HG03432 (cell line): ENCODE data around the gene GSTO2.

Source experiments
- ATAC-seq: cut with Tn5 transposase; IDR thresholded peaks from one replicate; pipeline ENCODE4 v1.9.1; 2021; ENCODE audit warnings: mild to moderate bottlenecking, moderate library complexity; ENCODE audit not compliant: unreplicated experiment

Gene GSTO2

GRCh38 chr10:104337521-104337984, 68.6 kb downstream of the GSTO2 start:
- ATAC-seq = peak; percentile 44

GRCh38 chr10:104337985-104338735, 69.2 kb downstream of the GSTO2 start, which contains the start of gene ITPRIP:
TSS of gene ITPRIP (minus strand) at chr10:104338465. CDS start at chr10:104316051, 22,414 bp downstream.
- ATAC-seq = peak; percentile 75

- no peak for ATAC-seq
These were observed 70.6 kb downstream of the GSTO2 start for GRCh38 chr10:104339469-104340110.

- no peak for ATAC-seq
These were observed 71.1 kb downstream of the GSTO2 start for GRCh38 chr10:104340111-104340526.

GRCh38 chr10:104340641-104341040, 71.7 kb downstream of the GSTO2 start:
- no peak for ATAC-seq

- ATAC-seq = no peak
These were observed 74.0 kb downstream of the GSTO2 start for GRCh38 chr10:104342941-104343411.

GRCh38 chr10:104344219-104344618, 75.2 kb downstream of the GSTO2 start:
- ATAC-seq = no peak

GRCh38 chr10:104345515-104345914, 76.5 kb downstream of the GSTO2 start:
- no peak for ATAC-seq

GRCh38 chr10:104345941-104346340, 77.0 kb downstream of the GSTO2 start:
- no peak for ATAC-seq

- no peak for ATAC-seq
These were observed 78.5 kb downstream of the GSTO2 start for GRCh38 chr10:104347295-104348045.

- no peak for ATAC-seq
These were observed 79.6 kb downstream of the GSTO2 start for GRCh38 chr10:104348601-104349000.

- ATAC-seq = peak; percentile 56
These were observed 80.7 kb downstream of the GSTO2 start for GRCh38 chr10:104349623-104350126.

GRCh38 chr10:104350127-104350635, 81.2 kb downstream of the GSTO2 start:
- ATAC-seq = peak; percentile 54

GRCh38 chr10:104351061-104351702, 82.2 kb downstream of the GSTO2 start:
- ATAC-seq = peak; percentile 23

GRCh38 chr10:104351919-104352318, 82.9 kb downstream of the GSTO2 start:
- peak; percentile 23 for ATAC-seq

- ATAC-seq = peak; percentile 70
These were observed 84.5 kb downstream of the GSTO2 start, which contains the start of gene CFAP58 for GRCh38 chr10:104353325-104354048. TSS of gene CFAP58 (plus strand) at chr10:104353833. CDS start at chr10:104353898, 65 bp downstream.
